ENCODE results near the gene ACTR3C. TPM values are rescaled to one million over a fixed set of nuclear protein-coding genes. Genes with fewer than 3 reads are reported as not detected.
"Not testable (repeated sequence)": the region's sequence is repeated elsewhere in the genome, so short reads cannot be mapped to it uniquely, and the experiment has no call there.

Gene ACTR3C
- total and polyA plus RNA-seq, 2 donors (not counting 1 experiment from before 2014, with no cell fraction given), result 0.09 to 0.50 TPM

- not testable (repeated sequence) for H3K4me1 ChIP-seq (ENCODE audit: control insufficient read depth, extremely low read depth, insufficient read depth, low read length); H3K27me3 ChIP-seq (ENCODE audit: control insufficient read depth, insufficient read depth, low read length); H4K20me1 ChIP-seq (ENCODE audit: control insufficient read depth, extremely low read depth, insufficient read depth, low read length); H3K4me3 ChIP-seq (replicated peaks in 1 of 4; ENCODE audit: control extremely low read depth in 1 of 4, insufficient read depth in 1 of 4, low read depth in 3 of 4, low read length in 4 of 4); H3K79me2 ChIP-seq (ENCODE audit: control insufficient read depth, insufficient read depth, low read length); DNase-seq (ENCODE audit: low read depth in 2 of 2); H3K4me2 ChIP-seq (ENCODE audit: extremely low read depth, insufficient read depth, low read length); H2AFZ ChIP-seq (ENCODE audit: low read length); H3K36me3 ChIP-seq (ENCODE audit: control insufficient read depth, insufficient read depth, low read length); H3K9me3 ChIP-seq (ENCODE audit: control insufficient read depth, insufficient read depth, low read depth, low read length); H3K27ac ChIP-seq (ENCODE audit: insufficient read depth, low read length); H3K9ac ChIP-seq (ENCODE audit: insufficient read depth, low read length)
Measured at GRCh38 chr7:150222083-150222972, 101.0 kb downstream of the ACTR3C start.

GRCh38 chr7:150220673-150221181 lies 102.6 kb downstream of the ACTR3C start:
- not testable (repeated sequence) for H3K4me1 ChIP-seq (ENCODE audit: control insufficient read depth, extremely low read depth, insufficient read depth, low read length); H3K36me3 ChIP-seq (ENCODE audit: control insufficient read depth, insufficient read depth, low read length); H2AFZ ChIP-seq (ENCODE audit: low read length); H3K9ac ChIP-seq (ENCODE audit: insufficient read depth, low read length); DNase-seq (ENCODE audit: low read depth in 2 of 2); H3K27me3 ChIP-seq (ENCODE audit: control insufficient read depth, insufficient read depth, low read length); H3K4me3 ChIP-seq (replicated peaks in 1 of 4; ENCODE audit: control extremely low read depth in 1 of 4, insufficient read depth in 1 of 4, low read depth in 3 of 4, low read length in 4 of 4); H4K20me1 ChIP-seq (ENCODE audit: control insufficient read depth, extremely low read depth, insufficient read depth, low read length); H3K79me2 ChIP-seq (ENCODE audit: control insufficient read depth, insufficient read depth, low read length); H3K4me2 ChIP-seq (ENCODE audit: extremely low read depth, insufficient read depth, low read length); H3K9me3 ChIP-seq (ENCODE audit: control insufficient read depth, insufficient read depth, low read depth, low read length); H3K27ac ChIP-seq (ENCODE audit: insufficient read depth, low read length)

- H3K4me2 ChIP-seq (ENCODE audit: extremely low read depth, insufficient read depth, low read length); H2AFZ ChIP-seq (ENCODE audit: low read length); H3K9me3 ChIP-seq (ENCODE audit: control insufficient read depth, insufficient read depth, low read depth, low read length); DNase-seq (ENCODE audit: low read depth in 2 of 2); H3K27ac ChIP-seq (ENCODE audit: insufficient read depth, low read length); H3K27me3 ChIP-seq (ENCODE audit: control insufficient read depth, insufficient read depth, low read length); H4K20me1 ChIP-seq (ENCODE audit: control insufficient read depth, extremely low read depth, insufficient read depth, low read length); H3K4me3 ChIP-seq (replicated peaks in 1 of 4; ENCODE audit: control extremely low read depth in 1 of 4, insufficient read depth in 1 of 4, low read depth in 3 of 4, low read length in 4 of 4); H3K36me3 ChIP-seq (ENCODE audit: control insufficient read depth, insufficient read depth, low read length); H3K4me1 ChIP-seq (ENCODE audit: control insufficient read depth, extremely low read depth, insufficient read depth, low read length); H3K79me2 ChIP-seq (ENCODE audit: control insufficient read depth, insufficient read depth, low read length); H3K9ac ChIP-seq (ENCODE audit: insufficient read depth, low read length): not testable (repeated sequence)
Measured at GRCh38 chr7:150219941-150220658, 103.2 kb downstream of the ACTR3C start.

- H3K4me2 ChIP-seq (ENCODE audit: extremely low read depth, insufficient read depth, low read length), result not testable (repeated sequence)
Measured at GRCh38 chr7:150206848-150207247, 116.5 kb downstream of the ACTR3C start.

GRCh38 chr7:150205866-150206265 lies 117.5 kb downstream of the ACTR3C start:
- H4K20me1 ChIP-seq (ENCODE audit: control insufficient read depth, extremely low read depth, insufficient read depth, low read length); H3K36me3 ChIP-seq (ENCODE audit: control insufficient read depth, insufficient read depth, low read length); H3K27me3 ChIP-seq (ENCODE audit: control insufficient read depth, insufficient read depth, low read length); H3K9ac ChIP-seq (ENCODE audit: insufficient read depth, low read length); H2AFZ ChIP-seq (ENCODE audit: low read length); H3K4me1 ChIP-seq (ENCODE audit: control insufficient read depth, extremely low read depth, insufficient read depth, low read length); H3K9me3 ChIP-seq (ENCODE audit: control insufficient read depth, insufficient read depth, low read depth, low read length); H3K4me2 ChIP-seq (ENCODE audit: extremely low read depth, insufficient read depth, low read length); H3K4me3 ChIP-seq (replicated peaks in 1 of 4; ENCODE audit: control extremely low read depth in 1 of 4, insufficient read depth in 1 of 4, low read depth in 3 of 4, low read length in 4 of 4); H3K79me2 ChIP-seq (ENCODE audit: control insufficient read depth, insufficient read depth, low read length); DNase-seq (ENCODE audit: low read depth in 2 of 2); H3K27ac ChIP-seq (ENCODE audit: insufficient read depth, low read length): not testable (repeated sequence)

More at GRCh38 chr7:150206848-150207247, 116.5 kb downstream of the ACTR3C start:
- not testable (repeated sequence) for DNase-seq (ENCODE audit: low read depth in 2 of 2); H3K27ac ChIP-seq (ENCODE audit: insufficient read depth, low read length); H2AFZ ChIP-seq (ENCODE audit: low read length); H3K9me3 ChIP-seq (ENCODE audit: control insufficient read depth, insufficient read depth, low read depth, low read length); H4K20me1 ChIP-seq (ENCODE audit: control insufficient read depth, extremely low read depth, insufficient read depth, low read length); H3K36me3 ChIP-seq (ENCODE audit: control insufficient read depth, insufficient read depth, low read length); H3K27me3 ChIP-seq (ENCODE audit: control insufficient read depth, insufficient read depth, low read length); H3K79me2 ChIP-seq (ENCODE audit: control insufficient read depth, insufficient read depth, low read length); H3K4me1 ChIP-seq (ENCODE audit: control insufficient read depth, extremely low read depth, insufficient read depth, low read length); H3K9ac ChIP-seq (ENCODE audit: insufficient read depth, low read length); H3K4me3 ChIP-seq (replicated peaks in 1 of 4; ENCODE audit: control extremely low read depth in 1 of 4, insufficient read depth in 1 of 4, low read depth in 3 of 4, low read length in 4 of 4)

GRCh38 chr7:150204577-150204976 lies 118.8 kb downstream of the ACTR3C start:
- H2AFZ ChIP-seq (ENCODE audit: low read length); H3K27ac ChIP-seq (ENCODE audit: insufficient read depth, low read length); H3K36me3 ChIP-seq (ENCODE audit: control insufficient read depth, insufficient read depth, low read length); H4K20me1 ChIP-seq (ENCODE audit: control insufficient read depth, extremely low read depth, insufficient read depth, low read length); H3K4me1 ChIP-seq (ENCODE audit: control insufficient read depth, extremely low read depth, insufficient read depth, low read length); H3K9me3 ChIP-seq (ENCODE audit: control insufficient read depth, insufficient read depth, low read depth, low read length); H3K27me3 ChIP-seq (ENCODE audit: control insufficient read depth, insufficient read depth, low read length); H3K9ac ChIP-seq (ENCODE audit: insufficient read depth, low read length); DNase-seq (ENCODE audit: low read depth in 2 of 2); H3K4me3 ChIP-seq (replicated peaks in 1 of 4; ENCODE audit: control extremely low read depth in 1 of 4, insufficient read depth in 1 of 4, low read depth in 3 of 4, low read length in 4 of 4); H3K4me2 ChIP-seq (ENCODE audit: extremely low read depth, insufficient read depth, low read length); H3K79me2 ChIP-seq (ENCODE audit: control insufficient read depth, insufficient read depth, low read length): not testable (repeated sequence)

Data from fibroblast of lung (primary cell).